Transverse colon (tissue), 4 donors: Measurements from ENCODE around the gene SOS1. TPM values are rescaled to one million over a fixed set of nuclear protein-coding genes. Genes with fewer than 3 reads are reported as not detected.
"Not testable (repeated sequence)": the region's sequence is repeated elsewhere in the genome, so short reads cannot be mapped to it uniquely, and the experiment has no call there.

Experiments
- DNase-seq: peaks from one replicate; pipeline ENCODE4 v3.0.0-alpha.2; 2019
- H3K27ac ChIP-seq, 4 donors: fragments of 200-600 bp; sonication (generic); 2 replicates each; pipeline ENCODE4 v1.5.1; 2016 to 2018; ENCODE audit warnings: inconsistent platforms in 4 of 4
- H3K27me3 ChIP-seq: fragments of 200-600 bp; sonication (generic); 2 replicates; pipeline ENCODE4 v1.5.1; 2017; ENCODE audit warnings: inconsistent platforms
- H3K36me3 ChIP-seq, 4 donors: fragments of 200-600 bp; sonication (generic); 2 replicates each; pipeline ENCODE4 v1.5.1; 2017 to 2019; ENCODE audit warnings: inconsistent platforms in 4 of 4
- H3K4me1 ChIP-seq, 4 donors: fragments of 200-600 bp; sonication (generic); 2 replicates each; pipeline ENCODE4 v1.5.1; 2017 to 2020; ENCODE audit warnings: inconsistent platforms in 4 of 4
- H3K4me3 ChIP-seq, 4 donors: fragments of 200-600 bp; sonication (generic); 1 replicate in 1 of 4; 2 replicates in 3 of 4; pipeline versions ENCODE4 v1.5.1 to v1.6.1; 2017 to 2019; ENCODE audit warnings: inconsistent platforms in 4 of 4
- H3K9me3 ChIP-seq, 2 donors: fragments of 200-600 bp; sonication (generic); 2 replicates each; pipeline ENCODE4 v1.5.1; 2017 to 2019; ENCODE audit warnings: inconsistent platforms in 2 of 2
- EP300 ChIP-seq: sonication (generic); formaldehyde crosslinking; IDR thresholded peaks from one replicate; pipeline ENCODE4 v1.6.1; 2017; ENCODE audit warnings: antibody characterized with exemption, low read depth
- POLR2A ChIP-seq: fragments of 450-650 bp; IDR thresholded peaks from one replicate; pipeline ENCODE4 v1.6.1; 2016; ENCODE audit warnings: antibody characterized with exemption, mild to moderate bottlenecking, moderate library complexity
- POLR2AphosphoS5 ChIP-seq, 3 donors: sonication (generic); formaldehyde crosslinking; IDR thresholded peaks; one replicate each; pipeline ENCODE4 v1.6.1; 2016; ENCODE audit warnings: antibody characterized with exemption in 3 of 3
- WGBS, 2 donors: methylation state at CpG; one replicate each; pipeline ENCODE4 v1.1.5; 2018; ENCODE audit warnings: low coverage in 1 of 2; 5-methylcytosine and 5-hydroxymethylcytosine counted together
- in situ Hi-C, 4 donors: fragments of 200-750 bp; cut with MboI; loops; one replicate each; pipeline versions ENCODE4 v1.15.0 to v1.15.1; 2017; ENCODE audit warnings: low sequenced_read_pairs in 3 of 4, low pct_ligation_motif_present in 1 of 4, low pct_unique_long_range_greater_than_20kb in 1 of 4
- intact Hi-C: fragments of 100-400 bp; cut with DNase I; formaldehyde crosslinking; loops from one replicate; pipeline ENCODE4 v1.15.1; 2023; ENCODE audit warnings: low total_unique reads
- total RNA-seq, 4 donors: library from RNA; depleted of rRNA; stranded (reverse); fragments of >200 nt; gene quantifications; one replicate each; pipeline ENCODE4 v1.1.0, GENCODE V29; 2016
- TF ChIP-seq, protein P1 (sequence below), 5 experiments: fragments of 200-600 bp in 3 of 5; fragments of 450-650 bp in 2 of 5; sonication (generic) in 3 of 5; IDR thresholded peaks; 1 replicate in 2 of 5; 2 replicates in 3 of 5; pipeline ENCODE4 v1.5.1; 2016 to 2017; ENCODE audit warnings: antibody characterized with exemption in 5 of 5, inconsistent platforms in 3 of 5, mild to moderate bottlenecking in 2 of 5, moderate library complexity in 1 of 5

Gene SOS1
- total RNA-seq, 4 donors from 2014 or later, result 13.9 to 43.8 (median 23.0) TPM

DNA sequence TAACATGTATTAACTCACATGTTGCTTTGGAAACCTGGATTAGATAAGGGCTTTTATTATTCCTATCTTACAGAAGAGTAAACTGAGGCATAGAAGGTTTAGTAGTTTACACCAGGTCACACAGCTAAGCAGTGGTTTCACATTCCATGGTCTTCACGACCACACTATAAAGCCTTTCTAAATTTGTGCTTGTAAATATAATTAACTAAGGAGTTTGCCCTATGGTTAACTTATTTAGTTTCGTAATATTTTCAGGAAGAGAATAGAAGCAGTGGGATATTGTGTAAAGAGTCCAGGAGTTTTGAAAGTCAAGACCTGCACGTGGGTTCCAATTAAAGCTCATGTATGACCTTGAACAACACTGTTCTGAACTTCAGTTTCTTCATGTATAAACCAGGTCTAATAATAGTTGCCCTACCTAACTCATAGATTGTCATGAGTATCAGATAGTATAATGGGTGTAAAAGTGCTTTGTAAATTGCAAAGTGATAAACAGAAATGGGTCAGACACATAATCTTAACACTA, 19.5 kb upstream of the SOS1 start:
- no peak for DNase-seq
- Histone ChIP-seq H3K4me1 (no peaks in the 10 kb centered on the region), H3K36me3 (no peaks in the 10 kb centered on the region), H3K9me3 (no peaks in the 10 kb centered on the region), H3K27ac (no peak overlapping the region), H3K27me3 (no peaks in the 10 kb centered on the region), H3K4me3 (no peak overlapping the region)
- in situ Hi-C loops, result no loop called here
- WGBS, 2 donors, result 55 to 58% methylated on average over 3 of the region's 3 CpGs
- intact Hi-C loops, result no loop called here
- TF ChIP-seq POLR2A, result no peak
- no peak for TF ChIP-seq POLR2AphosphoS5 (IDR thresholded peaks at IDR 0.05)
- TF ChIP-seq, protein P1, sequence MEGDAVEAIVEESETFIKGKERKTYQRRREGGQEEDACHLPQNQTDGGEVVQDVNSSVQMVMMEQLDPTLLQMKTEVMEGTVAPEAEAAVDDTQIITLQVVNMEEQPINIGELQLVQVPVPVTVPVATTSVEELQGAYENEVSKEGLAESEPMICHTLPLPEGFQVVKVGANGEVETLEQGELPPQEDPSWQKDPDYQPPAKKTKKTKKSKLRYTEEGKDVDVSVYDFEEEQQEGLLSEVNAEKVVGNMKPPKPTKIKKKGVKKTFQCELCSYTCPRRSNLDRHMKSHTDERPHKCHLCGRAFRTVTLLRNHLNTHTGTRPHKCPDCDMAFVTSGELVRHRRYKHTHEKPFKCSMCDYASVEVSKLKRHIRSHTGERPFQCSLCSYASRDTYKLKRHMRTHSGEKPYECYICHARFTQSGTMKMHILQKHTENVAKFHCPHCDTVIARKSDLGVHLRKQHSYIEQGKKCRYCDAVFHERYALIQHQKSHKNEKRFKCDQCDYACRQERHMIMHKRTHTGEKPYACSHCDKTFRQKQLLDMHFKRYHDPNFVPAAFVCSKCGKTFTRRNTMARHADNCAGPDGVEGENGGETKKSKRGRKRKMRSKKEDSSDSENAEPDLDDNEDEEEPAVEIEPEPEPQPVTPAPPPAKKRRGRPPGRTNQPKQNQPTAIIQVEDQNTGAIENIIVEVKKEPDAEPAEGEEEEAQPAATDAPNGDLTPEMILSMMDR (IDR thresholded peaks at IDR 0.05), result no peak
- TF ChIP-seq EP300, result no peak

DNA sequence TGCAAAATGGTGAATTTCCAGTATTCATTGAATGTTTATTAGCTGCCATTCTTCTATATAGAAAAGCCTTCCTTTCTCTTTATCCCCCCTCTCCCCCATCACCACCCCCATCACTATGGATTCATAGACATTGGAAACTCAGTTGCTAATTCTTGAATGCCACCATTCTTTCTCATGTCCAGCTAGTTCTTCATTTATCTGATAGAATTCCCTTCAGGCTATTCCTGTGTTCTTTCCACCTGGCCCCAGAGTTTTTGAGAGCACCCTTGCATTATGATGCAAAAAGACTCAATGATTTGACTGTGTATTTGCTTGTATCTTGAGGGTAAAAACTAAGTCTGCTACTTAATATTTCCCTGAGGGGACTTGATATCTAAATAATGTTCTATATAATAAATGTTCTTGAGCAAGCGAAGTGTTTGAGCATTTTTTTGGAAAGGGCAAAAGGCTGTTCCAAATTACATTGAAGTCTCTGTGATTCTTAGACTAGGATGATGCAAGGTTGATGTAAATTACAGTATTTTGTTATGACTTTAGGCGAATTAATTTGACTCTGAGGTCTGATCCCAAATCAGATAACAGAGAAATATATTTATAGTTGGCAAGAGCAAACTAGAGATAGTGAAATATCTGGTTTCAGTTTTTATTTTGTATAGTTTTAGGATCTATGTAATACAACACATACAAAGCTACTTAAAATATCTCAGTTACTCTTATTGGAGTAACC, 18.8 kb upstream of the SOS1 start:
- no peak overlapping the region for H3K4me3 ChIP-seq
- H3K9me3 ChIP-seq, result no peaks in the 10 kb centered on the region
- no peaks in the 10 kb centered on the region for H3K4me1 ChIP-seq
- 69 to 70% methylated on average over 2 of the region's 2 CpGs for WGBS, 2 donors
- no peaks in the 10 kb centered on the region for H3K27me3 ChIP-seq
- H3K27ac ChIP-seq, result no peak overlapping the region
- no peaks in the 10 kb centered on the region for H3K36me3 ChIP-seq
- TF ChIP-seq EP300 (no peak), POLR2A (no peak), POLR2AphosphoS5 (IDR thresholded peaks at IDR 0.05) (no peak)
- TF ChIP-seq, protein P1 (IDR thresholded peaks at IDR 0.05), result no peak
- in situ Hi-C loops (no loop called here), intact Hi-C loops (no loop called here)
- DNase-seq, result no peak

DNA sequence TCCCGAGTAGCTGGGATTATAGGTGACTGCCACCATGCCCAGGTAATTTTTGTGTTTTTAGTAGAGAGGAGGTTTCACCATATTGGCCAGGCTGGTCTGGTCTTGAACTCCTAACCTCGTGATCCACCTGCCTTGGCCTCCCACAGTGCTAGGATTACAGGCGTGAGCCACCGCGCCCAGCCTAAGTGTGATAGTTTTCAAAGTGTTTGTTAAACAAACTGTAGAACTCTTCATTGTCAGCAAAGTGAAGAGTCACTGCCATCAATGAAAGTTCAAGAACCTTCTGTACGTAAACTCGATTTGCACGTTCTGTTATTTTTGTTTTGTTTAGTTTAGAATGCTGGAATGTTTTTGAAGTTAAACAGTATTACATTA, 18.0 kb upstream of the SOS1 start:
- WGBS, 2 donors, result 92 to 96% methylated on average over 8 of the region's 8 CpGs
- intact Hi-C loops, result no loop called here

DNA sequence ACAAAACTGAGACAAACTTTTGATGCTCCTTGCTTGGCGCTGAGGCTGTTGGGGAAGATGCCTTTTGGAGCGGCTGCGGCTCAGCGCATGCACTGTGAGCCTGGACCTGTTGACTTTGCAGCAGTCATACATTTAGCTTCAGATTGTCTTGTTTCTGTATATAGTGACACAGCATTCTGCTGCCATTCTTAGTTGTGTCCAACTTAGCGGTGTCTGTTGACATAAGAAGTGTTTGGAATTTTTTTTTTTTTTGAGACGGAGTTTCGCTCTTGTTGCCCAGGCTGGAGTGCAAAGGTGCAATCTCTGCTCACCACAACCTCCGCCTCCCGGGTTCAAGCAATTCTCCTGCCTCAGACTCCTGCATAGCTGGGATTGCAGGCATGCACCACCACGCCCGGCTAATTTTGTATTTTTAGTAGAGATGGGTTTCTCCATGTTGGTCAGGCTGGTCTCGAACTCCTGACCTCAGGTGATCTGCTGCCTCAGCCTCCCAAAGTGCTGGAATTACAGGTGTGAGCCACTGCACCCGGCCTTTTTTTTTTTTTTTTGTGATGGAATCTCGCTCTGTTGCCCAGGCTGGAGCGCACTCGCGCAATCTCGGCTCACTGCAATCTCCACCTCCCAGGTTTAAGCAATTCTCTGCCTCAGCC, 17.5 kb upstream of the SOS1 start:
- H3K27me3 ChIP-seq, H3K4me3 ChIP-seq, H3K27ac ChIP-seq, in situ Hi-C loops, DNase-seq, H3K36me3 ChIP-seq, intact Hi-C loops, H3K9me3 ChIP-seq, H3K4me1 ChIP-seq: not testable (repeated sequence)
- 92 to 93% methylated on average over 12 to 18 of the region's 18 CpGs for WGBS, 2 donors

More for the DNA sequence above, 18.0 kb upstream of the SOS1 start:
- in situ Hi-C loops, result no loop called here
- Histone ChIP-seq H3K4me1 (no peaks in the 10 kb centered on the region), H3K27ac (no peak overlapping the region), H3K9me3 (no peaks in the 10 kb centered on the region), H3K4me3 (no peak overlapping the region), H3K27me3 (no peaks in the 10 kb centered on the region), H3K36me3 (no peaks in the 10 kb centered on the region)
- TF ChIP-seq, protein P1 (IDR thresholded peaks at IDR 0.05), result no peak
- no peak for DNase-seq
